ENCODE results near the gene ARPC5.
A peak's percentile ranks its signal among the peaks of the same experiment; 100 is the strongest.
"Not testable (repeated sequence)": the region's sequence is repeated elsewhere in the genome, so short reads cannot be mapped to it uniquely, and the experiment has no call there.

The ARPC5 gene

GRCh38 chr1:183630748-183631147 is 4.8 kb downstream of the ARPC5 start:
- Histone ChIP-seq H2AK5ac (ENCODE audit: low read depth, low read length) (no peak overlapping the region), H3K79me1 (ENCODE audit: low read depth, low read length) (peaks cover 5% of the 10 kb centered on the region), H2BK12ac (ENCODE audit: low read length) (no peak overlapping the region)

GRCh38 chr1:183628537-183628936 is 7.0 kb downstream of the ARPC5 start:
- H3K4ac ChIP-seq (ENCODE audit: low read length), result no peak overlapping the region
- no peak overlapping the region for H3K23ac ChIP-seq (ENCODE audit: low read depth, low read length, poor library complexity)
- H3K27ac ChIP-seq (replicated peaks; ENCODE audit: low read length), result no peak overlapping the region
- H3K36me3 ChIP-seq (replicated peaks in 1 of 2; ENCODE audit: control insufficient read depth in 2 of 2, insufficient read depth in 2 of 2, low read length in 2 of 2), result peaks cover 7 to 83% of the 10 kb centered on the region in 2 donors
- H2BK12ac ChIP-seq (ENCODE audit: low read length), result no peak overlapping the region
- H4K91ac ChIP-seq (ENCODE audit: low read depth, low read length, poor library complexity), result no peak overlapping the region
- no peak overlapping the region for H2BK5ac ChIP-seq (ENCODE audit: low read length)
- no peaks in the 10 kb centered on the region for H3K9me3 ChIP-seq (replicated peaks in 1 of 2; ENCODE audit: control insufficient read depth in 2 of 2, insufficient read depth in 1 of 2, low read depth in 1 of 2, low read length in 2 of 2)
- no peak for DNase-seq (ENCODE audit: low spot score)
- no peaks in the 10 kb centered on the region for H3K27me3 ChIP-seq (ENCODE audit: control insufficient read depth in 3 of 3, insufficient read depth in 3 of 3, low read depth in 1 of 3, low read length in 3 of 3)
- H3K4me3 ChIP-seq (ENCODE audit: low read length in 2 of 2), result no peak overlapping the region
- H3K79me1 ChIP-seq (ENCODE audit: low read depth, low read length), result no peaks in the 10 kb centered on the region
- H2AK5ac ChIP-seq (ENCODE audit: low read depth, low read length), result no peak overlapping the region
- no peak overlapping the region for H2BK15ac ChIP-seq (ENCODE audit: low read length)
- no peak overlapping the region for H2AFZ ChIP-seq (ENCODE audit: low read length)
- no peak overlapping the region for H3K4me2 ChIP-seq (ENCODE audit: insufficient read depth, low read length, poor library complexity, severe bottlenecking)
- no peak overlapping the region for H3K9ac ChIP-seq (ENCODE audit: low read depth, low read length, poor library complexity)
- H3K18ac ChIP-seq (ENCODE audit: low read length), result no peak overlapping the region
- H3K14ac ChIP-seq (ENCODE audit: low read length), result no peak overlapping the region
- peaks cover 0 to 9% of the 10 kb centered on the region in 2 donors for H3K4me1 ChIP-seq (ENCODE audit: control insufficient read depth in 2 of 2, insufficient read depth in 1 of 2, low read depth in 1 of 2, low read length in 2 of 2)
- no peak overlapping the region for H4K8ac ChIP-seq (ENCODE audit: low read depth, low read length)
- no peak overlapping the region for H2BK120ac ChIP-seq (ENCODE audit: low read depth, low read length)

More at GRCh38 chr1:183630748-183631147, 4.8 kb downstream of the ARPC5 start:
- H2AFZ ChIP-seq (ENCODE audit: low read length), result no peak overlapping the region
- no CpG with 5 or more reads among the region's 2 CpGs for WGBS, 2 donors (ENCODE audit: extremely low coverage in 2 of 2, insufficient read length in 2 of 2, insufficient replicate concordance in 1 of 2)
- peaks cover 7 to 70% of the 10 kb centered on the region in 2 donors for H3K36me3 ChIP-seq (replicated peaks in 1 of 2; ENCODE audit: control insufficient read depth in 2 of 2, insufficient read depth in 2 of 2, low read length in 2 of 2)
- H3K4me3 ChIP-seq (ENCODE audit: low read length in 2 of 2), result no peak overlapping the region
- H3K9me3 ChIP-seq (replicated peaks in 1 of 2; ENCODE audit: control insufficient read depth in 2 of 2, insufficient read depth in 1 of 2, low read depth in 1 of 2, low read length in 2 of 2), result no peaks in the 10 kb centered on the region
- H3K4ac ChIP-seq (ENCODE audit: low read length), result no peak overlapping the region
- DNase-seq (ENCODE audit: low spot score), result no peak
- H2BK120ac ChIP-seq (ENCODE audit: low read depth, low read length), result no peak overlapping the region
- no peak overlapping the region for H3K27ac ChIP-seq (replicated peaks; ENCODE audit: low read length)
- H2BK15ac ChIP-seq (ENCODE audit: low read length), result no peak overlapping the region
- no peak overlapping the region for H3K4me2 ChIP-seq (ENCODE audit: insufficient read depth, low read length, poor library complexity, severe bottlenecking)
- no peak overlapping the region for H3K23ac ChIP-seq (ENCODE audit: low read depth, low read length, poor library complexity)
- peaks cover 0 to 9% of the 10 kb centered on the region in 2 donors for H3K4me1 ChIP-seq (ENCODE audit: control insufficient read depth in 2 of 2, insufficient read depth in 1 of 2, low read depth in 1 of 2, low read length in 2 of 2)
- H2BK5ac ChIP-seq (ENCODE audit: low read length), result no peak overlapping the region
- H3K27me3 ChIP-seq (ENCODE audit: control insufficient read depth in 3 of 3, insufficient read depth in 3 of 3, low read depth in 1 of 3, low read length in 3 of 3), result no peaks in the 10 kb centered on the region
- no peak overlapping the region for H4K91ac ChIP-seq (ENCODE audit: low read depth, low read length, poor library complexity)
- no peak overlapping the region for H4K8ac ChIP-seq (ENCODE audit: low read depth, low read length)
- H3K14ac ChIP-seq (ENCODE audit: low read length), result no peak overlapping the region
- no peak overlapping the region for H3K18ac ChIP-seq (ENCODE audit: low read length)
- H3K9ac ChIP-seq (ENCODE audit: low read depth, low read length, poor library complexity), result no peak overlapping the region

GRCh38 chr1:183626236-183626635 is 9.3 kb downstream of the ARPC5 start:
- H3K36me3 ChIP-seq (replicated peaks in 1 of 2; ENCODE audit: control insufficient read depth in 2 of 2, insufficient read depth in 2 of 2, low read length in 2 of 2), result peaks cover 7 to 64% of the 10 kb centered on the region in 2 donors
- not testable (repeated sequence) for H3K4ac ChIP-seq (ENCODE audit: low read length); H2AK5ac ChIP-seq (ENCODE audit: low read depth, low read length); H2BK120ac ChIP-seq (ENCODE audit: low read depth, low read length); H2BK12ac ChIP-seq (ENCODE audit: low read length); H2BK5ac ChIP-seq (ENCODE audit: low read length); H3K9me3 ChIP-seq (replicated peaks in 1 of 2; ENCODE audit: control insufficient read depth in 2 of 2, insufficient read depth in 1 of 2, low read depth in 1 of 2, low read length in 2 of 2); H3K4me2 ChIP-seq (ENCODE audit: insufficient read depth, low read length, poor library complexity, severe bottlenecking); H2AFZ ChIP-seq (ENCODE audit: low read length); H3K79me1 ChIP-seq (ENCODE audit: low read depth, low read length); H4K8ac ChIP-seq (ENCODE audit: low read depth, low read length); H3K9ac ChIP-seq (ENCODE audit: low read depth, low read length, poor library complexity); H3K23ac ChIP-seq (ENCODE audit: low read depth, low read length, poor library complexity); H4K91ac ChIP-seq (ENCODE audit: low read depth, low read length, poor library complexity); H3K18ac ChIP-seq (ENCODE audit: low read length); H3K4me3 ChIP-seq (ENCODE audit: low read length in 2 of 2); H3K27me3 ChIP-seq (ENCODE audit: control insufficient read depth in 3 of 3, insufficient read depth in 3 of 3, low read depth in 1 of 3, low read length in 3 of 3); H2BK15ac ChIP-seq (ENCODE audit: low read length); DNase-seq (ENCODE audit: low spot score); H3K4me1 ChIP-seq (ENCODE audit: control insufficient read depth in 2 of 2, insufficient read depth in 1 of 2, low read depth in 1 of 2, low read length in 2 of 2); H3K27ac ChIP-seq (replicated peaks; ENCODE audit: low read length); H3K14ac ChIP-seq (ENCODE audit: low read length)
- no CpG with 5 or more reads among the region's 3 CpGs for WGBS, 2 donors (ENCODE audit: extremely low coverage in 2 of 2, insufficient read length in 2 of 2, insufficient replicate concordance in 1 of 2)

GRCh38 chr1:183622884-183623785 is 12.4 kb downstream of the ARPC5 start:
- H2BK5ac ChIP-seq (ENCODE audit: low read length), result no peak overlapping the region
- H4K8ac ChIP-seq (ENCODE audit: low read depth, low read length), result no peak overlapping the region
- H3K36me3 ChIP-seq (replicated peaks in 1 of 2; ENCODE audit: control insufficient read depth in 2 of 2, insufficient read depth in 2 of 2, low read length in 2 of 2), result peaks cover 2 to 33% of the 10 kb centered on the region in 2 donors
- H3K27ac ChIP-seq (replicated peaks; ENCODE audit: low read length), result no peak overlapping the region
- no peaks in the 10 kb centered on the region for H3K79me1 ChIP-seq (ENCODE audit: low read depth, low read length)
- H2BK120ac ChIP-seq (ENCODE audit: low read depth, low read length), result no peak overlapping the region
- no peak overlapping the region for H2BK12ac ChIP-seq (ENCODE audit: low read length)
- no CpG with 5 or more reads among the region's 10 CpGs for WGBS, 2 donors (ENCODE audit: extremely low coverage in 2 of 2, insufficient read length in 2 of 2, insufficient replicate concordance in 1 of 2)
- H3K23ac ChIP-seq (ENCODE audit: low read depth, low read length, poor library complexity), result no peak overlapping the region
- H2AK5ac ChIP-seq (ENCODE audit: low read depth, low read length), result no peak overlapping the region
- no peaks in the 10 kb centered on the region for H3K4me1 ChIP-seq (ENCODE audit: control insufficient read depth in 2 of 2, insufficient read depth in 1 of 2, low read depth in 1 of 2, low read length in 2 of 2)
- no peak overlapping the region for H2BK15ac ChIP-seq (ENCODE audit: low read length)
- H3K9ac ChIP-seq (ENCODE audit: low read depth, low read length, poor library complexity), result no peak overlapping the region
- no peaks in the 10 kb centered on the region for H3K9me3 ChIP-seq (replicated peaks in 1 of 2; ENCODE audit: control insufficient read depth in 2 of 2, insufficient read depth in 1 of 2, low read depth in 1 of 2, low read length in 2 of 2)
- no peaks in the 10 kb centered on the region for H3K27me3 ChIP-seq (ENCODE audit: control insufficient read depth in 3 of 3, insufficient read depth in 3 of 3, low read depth in 1 of 3, low read length in 3 of 3)
- H3K4me3 ChIP-seq (ENCODE audit: low read length in 2 of 2), result no peak overlapping the region
- no peak overlapping the region for H3K4me2 ChIP-seq (ENCODE audit: insufficient read depth, low read length, poor library complexity, severe bottlenecking)
- H3K4ac ChIP-seq (ENCODE audit: low read length), result no peak overlapping the region
- H3K14ac ChIP-seq (ENCODE audit: low read length), result no peak overlapping the region
- DNase-seq (ENCODE audit: low spot score), result peak; percentile 31
- no peak overlapping the region for H4K91ac ChIP-seq (ENCODE audit: low read depth, low read length, poor library complexity)
- H3K18ac ChIP-seq (ENCODE audit: low read length), result no peak overlapping the region
- no peak overlapping the region for H2AFZ ChIP-seq (ENCODE audit: low read length)
